Naive thymus-derived CD8-positive, alpha-beta T cell (primary cell): ENCODE results near the gene VEGFC. TPM values are rescaled to one million over a fixed set of nuclear protein-coding genes. Genes with fewer than 3 reads are reported as not detected.

ENCODE experiments used
- ATAC-seq, 2 donors: fragments of 150-1000 bp; cut with Tn5 transposase in 1 of 2; sonication (Bioruptor Pico), chemical (Tn5 transposase) in 1 of 2; 1 replicate in 1 of 2; 2 replicates in 1 of 2; pipeline ENCODE4 v1.10.0; 2021; ENCODE audit warnings: mild to moderate bottlenecking in 2 of 2, moderate library complexity in 2 of 2
- POLR2A ChIA-PET: fragments of 350-600 bp; sonication (Branson Sonifier 250); formaldehyde crosslinking; loops from one replicate; lab custom pipeline; 2021; ENCODE audit warnings: antibody characterized with exemption; lab: Charles Lee
- DNase-seq, 10 donors: peaks; one replicate each; pipeline versions ENCODE4 v3.0.0 to v3.0.0-alpha.2; 2020 to 2022
- H3K27ac Mint-ChIP-seq, 10 donors: one replicate each; pipeline ENCODE4 v1.8.0; 2020 to 2022; ENCODE audit warnings: mild to moderate bottlenecking in 10 of 10, mixed read lengths in 10 of 10, moderate library complexity in 4 of 10, inconsistent platforms in 1 of 10
- H3K27me3 Mint-ChIP-seq, 5 donors: one replicate each; pipeline ENCODE4 v1.8.0; 2021 to 2022; ENCODE audit warnings: mixed read lengths in 5 of 5
- H3K36me3 Mint-ChIP-seq, 3 donors: one replicate each; pipeline ENCODE4 v1.8.0; 2020 to 2022; ENCODE audit warnings: mixed read lengths in 3 of 3, mild to moderate bottlenecking in 2 of 3, inconsistent platforms in 1 of 3
- H3K4me1 Mint-ChIP-seq, 4 donors: one replicate each; pipeline ENCODE4 v1.8.0; 2021 to 2022; ENCODE audit warnings: mixed read lengths in 4 of 4
- H3K4me3 Mint-ChIP-seq, 10 donors: one replicate each; pipeline ENCODE4 v1.8.0; 2020 to 2022; ENCODE audit warnings: mild to moderate bottlenecking in 10 of 10, mixed read lengths in 10 of 10, moderate library complexity in 6 of 10, inconsistent platforms in 1 of 10
- H3K9me3 Mint-ChIP-seq, 9 donors: one replicate each; pipeline ENCODE4 v1.8.0; 2020 to 2022; ENCODE audit warnings: mixed read lengths in 9 of 9, mild to moderate bottlenecking in 3 of 9, inconsistent platforms in 1 of 9, moderate library complexity in 1 of 9
- polyA plus RNA-seq, 3 donors: library from polyadenylated mRNA; unstranded; fragments of 300-500 nt; fragmentation: Illumina TruSeq; gene quantifications; one replicate each; pipeline ENCODE4 v1.2.3, GENCODE V29; 2021
- total RNA-seq, 8 experiments: library from RNA in 2 of 8; stranded (reverse) in 2 of 8; gene quantifications; one replicate each; pipeline ENCODE4 v1.2.3 and lab custom pipeline; 2021 to 2026

Gene VEGFC
- total and polyA plus RNA-seq, 5 experiments from 2014 or later, result not detected

DNA sequence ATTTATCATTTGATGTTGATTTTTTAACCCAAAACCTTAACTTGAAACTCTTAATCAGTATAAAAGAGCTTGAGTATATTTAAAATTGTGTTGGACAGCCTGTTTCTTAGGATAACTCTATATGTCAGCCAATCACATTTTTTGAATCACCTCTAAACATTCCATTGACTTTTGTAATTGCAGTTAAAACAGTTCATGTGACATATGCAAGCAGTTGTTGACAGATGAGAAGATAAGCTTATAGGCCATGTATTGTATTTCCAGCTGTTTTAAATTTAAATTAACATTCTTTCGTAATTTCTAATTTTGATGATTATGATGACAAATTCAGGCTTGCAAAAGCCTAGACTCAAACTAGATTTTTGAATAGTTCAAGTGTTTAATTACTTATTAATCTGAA lies 17.4 kb downstream of the VEGFC start:
- no peak overlapping the region for H3K27ac Mint-ChIP-seq
- ATAC-seq (no peak), DNase-seq (no peak)
- H3K27me3 Mint-ChIP-seq, result peaks cover 0 to 4% (median 0%) of the 10 kb centered on the region in 5 donors
- no peaks in the 10 kb centered on the region for H3K4me1 Mint-ChIP-seq
- no peaks in the 10 kb centered on the region for H3K9me3 Mint-ChIP-seq
- no peak overlapping the region for H3K4me3 Mint-ChIP-seq
- H3K36me3 Mint-ChIP-seq, result no peaks in the 10 kb centered on the region
- POLR2A ChIA-PET, result interaction anchor here (0.7 kb wide), 1 partner anchor 177 kb away, joined by 3 read pairs; no protein-coding TSS in a partner anchor

DNA sequence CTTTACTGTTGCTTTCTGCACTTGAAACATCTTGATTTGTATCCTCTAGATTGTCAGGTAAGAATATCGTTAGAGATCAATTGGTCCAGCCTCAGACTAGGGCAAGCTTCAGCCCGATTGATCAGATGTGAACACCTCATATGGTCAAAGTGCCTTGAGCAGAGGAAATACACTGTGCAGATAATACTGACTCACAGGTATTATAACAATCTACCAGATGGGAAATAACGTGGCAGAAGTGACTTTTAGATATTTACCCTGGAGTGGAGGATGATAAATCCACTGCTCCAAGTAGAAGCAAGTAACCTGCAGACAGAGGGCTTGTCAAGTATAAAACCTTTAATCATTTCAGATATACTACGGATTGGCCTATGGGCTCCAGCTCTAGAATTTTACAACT lies 17.9 kb downstream of the VEGFC start:
- no peak overlapping the region for H3K4me3 Mint-ChIP-seq
- POLR2A ChIA-PET, result interaction anchor here (0.7 kb wide), 1 partner anchor 177 kb away, joined by 3 read pairs; no protein-coding TSS in a partner anchor
- no peak for DNase-seq
- H3K36me3 Mint-ChIP-seq, result no peaks in the 10 kb centered on the region
- H3K27ac Mint-ChIP-seq, result no peak overlapping the region
- ATAC-seq, result no peak
- H3K27me3 Mint-ChIP-seq, result peaks cover 0 to 4% (median 0%) of the 10 kb centered on the region in 5 donors
- H3K4me1 Mint-ChIP-seq, result no peaks in the 10 kb centered on the region
- H3K9me3 Mint-ChIP-seq, result no peaks in the 10 kb centered on the region

DNA sequence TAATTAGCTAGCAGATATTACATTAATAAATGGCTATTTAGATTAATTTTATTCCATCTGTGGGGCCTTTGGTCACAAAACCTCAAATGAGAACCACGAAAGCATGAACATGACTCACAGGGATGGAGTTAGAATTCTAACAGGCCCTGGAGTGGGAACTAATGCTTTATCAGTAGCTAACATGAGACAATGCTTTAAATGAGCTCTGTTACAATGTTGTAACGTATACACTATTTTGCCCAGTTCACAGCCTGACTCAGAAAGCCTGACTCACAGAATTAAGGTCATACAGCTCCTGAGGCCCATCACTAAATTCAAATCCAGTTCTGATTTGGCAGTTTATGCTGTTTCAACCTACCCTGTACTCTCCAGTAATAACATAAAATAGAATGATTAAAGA lies 23.2 kb downstream of the VEGFC start:
- Mint-ChIP-seq H3K27me3 (no peaks in the 10 kb centered on the region), H3K4me1 (no peaks in the 10 kb centered on the region), H3K36me3 (no peaks in the 10 kb centered on the region), H3K9me3 (peaks cover 0 to 11% (median 3%) of the 10 kb centered on the region in 9 donors), H3K27ac (no peak overlapping the region), H3K4me3 (no peak overlapping the region)
- ATAC-seq (no peak), DNase-seq (no peak)
- POLR2A ChIA-PET, result no interaction called here

DNA sequence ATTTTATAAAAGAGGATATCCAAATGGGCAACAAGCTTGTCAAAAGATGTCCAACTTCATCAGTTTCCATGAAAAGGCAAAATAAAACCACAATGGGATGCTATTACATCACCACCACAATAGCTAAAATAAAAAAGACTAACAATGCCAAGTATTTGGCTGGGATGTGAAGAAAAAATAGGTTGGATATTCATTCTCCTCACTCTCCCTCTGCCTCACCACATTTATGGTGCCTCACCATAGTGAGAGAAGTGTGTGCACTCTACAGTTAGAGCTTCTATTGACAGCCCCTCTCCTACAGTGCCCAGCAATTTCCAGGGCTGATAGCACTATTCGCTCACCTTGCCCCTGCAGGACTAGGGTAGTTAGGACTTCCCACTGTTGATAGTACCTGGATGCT lies 25.5 kb downstream of the VEGFC start:
- ATAC-seq (no peak), DNase-seq (no peak)
- H3K4me1 Mint-ChIP-seq, result no peaks in the 10 kb centered on the region
- POLR2A ChIA-PET, result no interaction called here
- no peak overlapping the region for H3K27ac Mint-ChIP-seq
- no peaks in the 10 kb centered on the region for H3K36me3 Mint-ChIP-seq
- H3K9me3 Mint-ChIP-seq, result peaks cover 0 to 11% (median 3%) of the 10 kb centered on the region in 9 donors
- no peaks in the 10 kb centered on the region for H3K27me3 Mint-ChIP-seq
- no peak overlapping the region for H3K4me3 Mint-ChIP-seq

DNA sequence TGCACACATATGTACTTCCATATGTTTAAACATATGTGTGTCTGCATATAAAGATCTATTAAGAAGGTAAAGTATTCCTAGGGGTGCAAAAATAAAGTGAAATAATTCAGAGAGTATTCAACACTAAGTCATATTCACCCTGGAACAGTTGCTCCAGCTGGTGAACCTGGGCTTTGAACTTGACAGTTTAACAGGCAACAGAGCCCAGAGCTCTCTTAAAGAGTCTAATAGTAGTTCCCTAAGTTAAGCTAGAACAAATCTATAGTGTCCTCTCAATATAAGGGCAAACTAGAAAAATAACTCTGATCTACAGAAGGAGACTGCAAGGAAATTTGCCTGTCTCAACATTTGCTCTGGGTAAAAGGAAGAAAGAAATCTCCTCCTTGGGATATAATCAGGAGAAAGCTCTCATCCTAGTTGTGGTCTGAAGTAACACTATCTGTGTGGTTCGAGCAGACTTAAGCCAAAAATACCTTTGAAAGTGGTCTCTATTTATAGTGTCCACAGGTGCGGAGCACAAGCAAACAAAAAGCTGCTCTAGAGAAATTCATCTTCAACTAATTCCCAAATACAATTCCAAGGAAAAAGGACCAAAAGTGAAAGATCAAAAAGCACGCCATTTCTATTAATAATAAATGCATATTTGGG lies 29.9 kb downstream of the VEGFC start:
- no peak for ATAC-seq
- Mint-ChIP-seq H3K4me3 (no peak overlapping the region), H3K27me3 (peaks cover 0 to 10% (median 0%) of the 10 kb centered on the region in 5 donors), H3K4me1 (no peaks in the 10 kb centered on the region), H3K36me3 (no peaks in the 10 kb centered on the region), H3K27ac (no peak overlapping the region), H3K9me3 (peaks cover 0 to 11% (median 3%) of the 10 kb centered on the region in 9 donors)
- no peak for DNase-seq
- POLR2A ChIA-PET, result no interaction called here

DNA sequence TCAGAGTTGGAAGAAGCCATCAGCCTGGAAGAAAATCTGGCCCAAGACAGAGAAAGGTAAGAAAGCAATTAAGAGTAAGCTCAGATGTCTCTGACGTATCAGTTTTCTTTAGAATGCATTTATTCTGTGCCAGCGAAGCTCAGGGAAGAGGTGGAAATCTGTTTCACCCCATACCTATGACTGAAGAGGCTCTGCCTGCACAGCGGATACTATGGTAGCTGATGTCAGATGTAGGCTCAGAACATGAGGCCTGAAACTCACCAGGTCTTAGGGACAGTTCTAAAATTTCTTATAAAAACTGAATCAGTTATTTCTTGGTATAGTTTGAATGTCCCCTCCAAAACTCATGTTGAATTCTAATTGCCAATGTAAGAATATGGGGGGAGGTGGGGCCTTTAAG lies 30.9 kb downstream of the VEGFC start:
- Mint-ChIP-seq H3K27me3 (peaks cover 0 to 10% (median 0%) of the 10 kb centered on the region in 5 donors), H3K4me3 (no peak overlapping the region), H3K36me3 (no peaks in the 10 kb centered on the region), H3K9me3 (peaks cover 0 to 6% (median 3%) of the 10 kb centered on the region in 9 donors), H3K4me1 (no peaks in the 10 kb centered on the region), H3K27ac (no peak overlapping the region)
- no peak for DNase-seq
- POLR2A ChIA-PET, result no interaction called here
- no peak for ATAC-seq

DNA sequence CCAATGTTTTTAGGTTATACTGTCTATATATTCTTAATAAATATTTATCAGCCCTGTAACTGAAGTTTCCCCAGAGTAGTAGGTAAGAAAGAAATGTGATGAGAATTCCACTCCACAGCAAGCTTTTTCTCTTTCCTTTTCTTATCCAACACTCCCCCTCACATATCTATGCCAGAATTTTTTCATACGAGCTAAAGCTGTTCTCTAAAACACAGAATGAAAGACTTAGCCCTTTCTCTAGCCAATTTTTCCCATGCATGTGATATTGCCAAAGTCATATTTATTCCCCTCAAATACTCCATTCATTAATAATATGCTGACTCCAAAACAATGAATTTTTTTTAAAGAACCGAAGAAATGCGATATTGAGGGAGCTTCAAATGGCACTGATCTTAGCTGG lies 32.3 kb downstream of the VEGFC start:
- no peak overlapping the region for H3K27ac Mint-ChIP-seq
- no peaks in the 10 kb centered on the region for H3K36me3 Mint-ChIP-seq
- H3K27me3 Mint-ChIP-seq, result peaks cover 0 to 10% (median 0%) of the 10 kb centered on the region in 5 donors
- no peak overlapping the region for H3K4me3 Mint-ChIP-seq
- POLR2A ChIA-PET, result no interaction called here
- H3K9me3 Mint-ChIP-seq, result peaks cover 0 to 5% (median 2%) of the 10 kb centered on the region in 9 donors
- ATAC-seq (no peak), DNase-seq (no peak)
- H3K4me1 Mint-ChIP-seq, result no peaks in the 10 kb centered on the region

DNA sequence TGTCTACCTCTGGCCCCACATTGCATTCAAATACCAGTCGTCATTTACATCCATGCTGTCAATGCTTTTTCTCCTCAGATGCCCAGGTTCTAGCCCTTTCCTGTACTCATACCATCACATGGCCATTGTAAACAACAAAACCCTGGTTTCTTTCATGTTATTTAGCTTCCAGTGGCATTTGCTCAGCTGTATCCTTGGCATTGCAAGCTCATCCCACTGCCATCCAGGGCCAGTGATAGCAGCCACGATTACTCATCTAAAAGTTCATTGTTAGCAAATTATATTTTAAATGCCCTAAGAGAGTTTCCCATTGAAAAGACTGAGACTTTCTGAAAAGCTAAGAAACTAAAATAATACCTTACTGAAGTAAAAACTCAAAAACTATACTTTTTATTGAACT lies 34.0 kb downstream of the VEGFC start:
- ATAC-seq (no peak), DNase-seq (no peak)
- Mint-ChIP-seq H3K9me3 (peaks cover 0 to 2% (median 0%) of the 10 kb centered on the region in 9 donors), H3K4me3 (no peak overlapping the region), H3K27me3 (peaks cover 0 to 10% (median 0%) of the 10 kb centered on the region in 5 donors), H3K36me3 (no peaks in the 10 kb centered on the region), H3K4me1 (no peaks in the 10 kb centered on the region), H3K27ac (no peak overlapping the region)
- POLR2A ChIA-PET, result no interaction called here

DNA sequence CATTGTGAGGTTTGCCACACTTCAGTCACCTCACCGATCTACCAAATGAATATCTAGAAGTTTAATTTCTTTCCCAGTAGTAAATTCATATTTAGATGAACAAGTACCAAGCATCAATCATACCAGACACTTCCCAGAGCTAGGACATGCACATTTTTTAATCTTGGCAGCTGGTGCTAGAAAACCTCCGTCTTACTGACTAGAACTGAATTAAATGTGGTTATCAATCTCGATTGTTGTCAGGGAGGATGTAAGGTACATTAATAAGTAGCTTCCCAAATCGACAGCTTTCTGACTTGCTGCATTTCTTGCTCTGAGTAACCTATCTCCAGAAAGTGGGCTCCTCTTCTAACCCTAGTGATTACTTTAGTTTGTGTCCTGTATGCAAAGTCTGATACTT lies 34.4 kb downstream of the VEGFC start:
- no peaks in the 10 kb centered on the region for H3K36me3 Mint-ChIP-seq
- H3K27ac Mint-ChIP-seq, result no peak overlapping the region
- POLR2A ChIA-PET, result no interaction called here
- no peak for ATAC-seq
- peaks cover 0 to 10% (median 0%) of the 10 kb centered on the region in 5 donors for H3K27me3 Mint-ChIP-seq
- no peaks in the 10 kb centered on the region for H3K4me1 Mint-ChIP-seq
- H3K9me3 Mint-ChIP-seq, result peaks cover 0 to 2% (median 0%) of the 10 kb centered on the region in 9 donors
- no peak overlapping the region for H3K4me3 Mint-ChIP-seq
- DNase-seq, result no peak

DNA sequence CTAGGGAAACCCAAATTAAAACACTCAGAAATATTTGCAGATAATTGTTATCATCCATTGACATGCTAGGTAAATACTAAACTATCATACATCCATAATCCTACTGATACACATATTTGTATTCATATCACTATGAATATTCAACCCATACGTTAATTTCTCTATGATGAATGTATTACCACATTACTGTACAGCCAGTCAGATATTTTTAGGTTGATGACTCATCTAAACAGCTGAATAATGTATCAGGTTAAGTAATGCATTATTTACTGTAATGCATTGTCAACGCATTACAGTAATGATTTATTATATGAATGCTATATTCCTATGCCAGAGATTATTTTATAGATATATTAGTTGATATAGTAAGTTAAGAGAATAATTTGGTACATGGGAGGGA lies 37.1 kb downstream of the VEGFC start:
- Mint-ChIP-seq H3K27me3 (peaks cover 0 to 10% (median 0%) of the 10 kb centered on the region in 5 donors), H3K36me3 (no peaks in the 10 kb centered on the region), H3K9me3 (peaks cover 0 to 2% (median 0%) of the 10 kb centered on the region in 9 donors), H3K27ac (no peak overlapping the region), H3K4me3 (no peak overlapping the region), H3K4me1 (no peaks in the 10 kb centered on the region)
- DNase-seq, result no peak
- no peak for ATAC-seq
- POLR2A ChIA-PET, result no interaction called here

DNA sequence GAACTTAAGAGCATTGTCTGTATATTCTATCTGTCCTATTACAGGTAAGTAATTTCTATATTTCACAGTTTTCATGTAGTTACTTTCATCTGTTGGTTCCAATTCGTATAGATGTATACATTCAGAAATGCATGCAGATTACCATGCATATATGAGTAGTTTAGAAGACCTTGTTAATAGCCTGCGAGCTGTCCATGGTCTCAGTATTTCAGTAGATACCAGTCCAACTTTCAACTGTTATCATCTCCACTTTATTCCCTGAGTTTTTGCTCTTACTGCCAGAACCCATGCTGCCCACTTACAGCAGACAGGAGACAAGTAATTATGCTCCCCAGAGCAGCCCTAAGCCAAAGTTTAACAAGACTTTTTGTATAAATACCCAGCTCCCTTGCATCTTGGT lies 37.7 kb downstream of the VEGFC start:
- Mint-ChIP-seq H3K4me3 (no peak overlapping the region), H3K27ac (no peak overlapping the region), H3K36me3 (no peaks in the 10 kb centered on the region), H3K9me3 (peaks cover 0 to 2% (median 0%) of the 10 kb centered on the region in 9 donors), H3K27me3 (peaks cover 0 to 10% (median 0%) of the 10 kb centered on the region in 5 donors), H3K4me1 (no peaks in the 10 kb centered on the region)
- POLR2A ChIA-PET, result no interaction called here
- ATAC-seq (no peak), DNase-seq (no peak)

DNA sequence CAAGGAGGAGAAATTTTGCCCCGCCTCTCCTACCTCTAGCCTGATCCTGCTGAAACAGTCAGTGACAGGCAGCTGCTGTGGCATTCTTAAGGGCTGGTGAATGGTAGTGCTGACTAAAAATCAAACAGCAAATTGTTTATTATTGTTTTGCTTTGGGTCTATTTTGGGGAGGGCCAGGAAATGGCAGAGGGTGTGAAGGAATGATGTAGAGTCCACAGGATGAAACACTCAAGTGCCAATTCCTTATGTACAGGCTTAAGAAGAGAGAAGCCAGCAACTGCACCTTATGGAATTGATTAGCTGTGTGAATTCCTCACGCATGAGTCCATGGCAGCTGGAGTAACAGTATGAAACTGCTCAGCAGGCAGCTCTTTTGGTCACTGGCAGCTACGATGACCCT lies 39.7 kb downstream of the VEGFC start:
- Mint-ChIP-seq H3K27ac (no peak overlapping the region), H3K27me3 (peaks cover 0 to 2% (median 0%) of the 10 kb centered on the region in 5 donors), H3K4me3 (no peak overlapping the region), H3K9me3 (no peaks in the 10 kb centered on the region), H3K36me3 (no peaks in the 10 kb centered on the region), H3K4me1 (no peaks in the 10 kb centered on the region)
- ATAC-seq (no peak), DNase-seq (no peak)
- POLR2A ChIA-PET, result no interaction called here

DNA sequence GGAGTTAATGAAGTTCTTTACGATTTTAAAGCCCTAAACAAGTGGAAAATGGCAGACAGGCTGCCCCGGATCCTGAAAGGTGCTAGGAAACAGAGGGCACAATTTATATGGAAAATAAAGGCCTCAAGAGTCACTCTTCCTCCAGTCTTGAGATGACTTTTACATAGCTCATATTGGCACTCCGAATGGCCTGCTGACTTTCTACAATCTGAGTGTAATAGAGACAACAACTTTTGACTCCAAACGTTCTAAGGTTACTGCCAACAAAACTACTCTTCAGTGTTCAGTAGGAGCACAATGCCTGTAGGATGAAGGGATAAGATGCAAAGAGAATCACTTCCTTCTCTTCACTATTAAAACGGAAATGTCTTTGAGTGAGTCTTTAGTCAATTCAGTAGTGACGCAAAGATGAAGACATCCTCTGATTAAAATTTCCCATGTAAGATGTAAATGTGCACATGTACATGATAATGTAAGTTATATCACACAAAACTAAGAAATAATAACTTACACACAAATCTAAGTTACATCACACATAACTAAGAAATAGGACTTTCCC lies 40.5 kb downstream of the VEGFC start:
- DNase-seq (no peak), ATAC-seq (no peak)
- Mint-ChIP-seq H3K4me1 (no peaks in the 10 kb centered on the region), H3K9me3 (no peaks in the 10 kb centered on the region), H3K27ac (no peak overlapping the region), H3K4me3 (no peak overlapping the region), H3K36me3 (no peaks in the 10 kb centered on the region), H3K27me3 (peaks cover 0 to 2% (median 0%) of the 10 kb centered on the region in 5 donors)
- POLR2A ChIA-PET, result no interaction called here
